ENCODE results near the gene RAB26.

Gene RAB26

DNA sequence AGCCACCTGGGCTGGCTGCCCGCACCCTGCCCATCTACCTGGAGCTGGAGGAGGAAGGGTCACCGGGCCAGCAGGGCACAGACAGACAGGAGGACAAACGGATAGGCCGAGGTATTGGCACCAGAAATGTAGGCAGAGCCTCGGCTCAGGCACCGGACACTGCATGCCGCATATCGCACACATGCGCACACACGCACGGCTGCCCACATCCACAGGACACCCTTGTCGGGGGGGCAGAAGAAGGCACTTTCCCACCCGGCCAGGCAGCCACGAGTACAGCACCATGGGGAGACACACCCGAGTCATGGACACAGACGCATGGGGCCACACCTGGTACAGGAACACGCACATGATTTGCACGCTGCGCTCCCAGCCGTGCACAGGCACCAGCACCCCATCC lies 33.5 kb downstream of the RAB26 start:
- no peak for DNase-seq

DNA sequence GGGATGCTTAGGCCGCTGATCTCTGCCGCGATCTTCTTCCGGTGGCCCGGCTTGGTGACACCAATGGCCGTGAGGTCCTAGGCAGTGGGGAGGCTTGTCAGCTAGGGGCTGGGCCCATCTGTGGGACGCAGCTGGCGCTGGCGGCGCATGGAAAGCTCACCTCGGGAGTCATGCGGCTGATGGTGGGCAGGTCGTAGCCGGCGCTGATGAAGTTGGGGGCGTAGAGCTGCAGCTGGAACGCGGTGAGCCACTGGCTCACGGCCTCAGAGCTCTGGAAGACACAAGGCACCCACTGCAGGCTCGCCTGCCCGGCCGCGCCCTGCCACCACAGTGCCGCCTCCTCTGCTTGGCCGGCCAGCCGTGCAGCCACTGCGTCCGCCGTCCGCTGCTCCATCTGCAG lies 35.2 kb downstream of the RAB26 start:
- DNase-seq, result no peak

DNA sequence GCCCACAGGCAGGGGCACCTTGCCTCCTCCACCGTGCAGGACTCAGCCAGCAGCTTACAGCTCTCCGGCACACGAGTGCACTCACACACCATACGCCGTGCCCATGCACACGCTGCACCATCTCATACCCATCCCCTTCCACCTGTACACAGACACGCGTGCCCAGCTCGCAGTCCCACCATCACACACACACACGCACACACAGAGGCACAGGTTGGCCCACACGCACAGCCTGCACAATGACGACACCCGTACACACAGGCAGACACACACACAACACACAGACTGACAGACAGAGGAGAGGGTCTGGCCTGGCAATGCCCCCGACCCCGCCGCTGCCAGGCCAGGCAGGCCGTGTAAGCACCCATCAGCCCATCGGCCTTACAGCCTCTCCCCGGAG lies 35.9 kb downstream of the RAB26 start:
- DNase-seq, result no peak

DNA sequence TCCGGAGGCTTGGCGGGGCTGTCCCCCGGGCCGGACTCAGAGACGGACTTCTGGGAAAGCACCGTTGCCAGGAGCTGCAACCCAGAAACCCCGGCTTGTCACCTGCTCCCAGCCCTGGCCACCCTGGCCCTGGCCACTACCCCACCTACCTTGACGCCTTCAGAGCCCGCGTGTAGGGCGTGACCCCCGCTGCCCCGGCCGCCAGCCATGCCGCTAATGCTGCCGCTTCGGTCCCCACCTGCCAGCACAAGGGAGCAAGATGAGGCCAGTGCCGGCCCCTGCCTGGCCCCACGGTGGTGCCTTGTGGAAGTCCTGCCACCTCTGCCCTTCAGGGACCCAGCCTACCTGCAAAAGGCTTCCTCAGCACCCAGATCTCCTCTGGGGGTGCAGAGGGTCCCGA lies 36.5 kb downstream of the RAB26 start:
- no peak for DNase-seq

DNA sequence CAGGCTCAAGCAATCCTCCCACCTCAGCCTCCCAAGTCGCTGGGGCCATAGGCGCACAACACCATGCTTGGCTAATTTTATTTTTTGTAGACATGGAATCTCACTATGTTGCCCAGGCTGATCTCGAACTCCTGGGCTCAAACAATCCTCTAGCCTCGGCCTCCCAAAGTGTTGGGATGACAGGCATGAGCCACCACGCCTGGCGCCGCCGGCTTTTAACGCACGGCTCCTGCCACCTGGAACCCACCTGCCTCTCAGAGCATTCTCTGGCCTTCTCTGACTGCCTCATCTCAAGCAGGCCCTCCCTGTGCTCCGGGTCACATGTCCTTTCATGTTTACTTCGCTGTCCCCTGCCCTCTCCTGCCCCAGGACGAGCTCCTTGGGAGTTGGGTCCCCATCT lies 37.6 kb downstream of the RAB26 start:
- DNase-seq, result no peak

DNA sequence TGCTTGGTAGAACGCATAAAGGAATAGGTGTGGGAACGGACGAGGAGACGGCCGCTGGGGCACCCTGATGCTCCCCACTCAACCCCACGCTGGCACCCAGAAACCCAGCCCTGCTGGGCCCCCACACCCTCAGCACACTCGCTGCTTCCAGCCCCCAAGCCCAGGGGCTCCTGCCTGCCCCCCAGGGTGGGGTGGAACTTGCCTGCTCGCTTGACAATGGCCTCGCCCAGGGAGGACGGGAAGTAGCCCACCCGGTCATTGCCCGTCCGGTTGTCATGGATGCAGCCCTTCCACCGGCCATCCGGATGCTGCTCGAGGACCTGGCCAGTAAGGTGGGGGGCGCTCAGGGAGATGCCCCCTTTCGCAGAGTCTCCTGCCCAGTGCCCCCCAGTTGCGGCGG lies 38.1 kb downstream of the RAB26 start:
- DNase-seq, result no peak

DNA sequence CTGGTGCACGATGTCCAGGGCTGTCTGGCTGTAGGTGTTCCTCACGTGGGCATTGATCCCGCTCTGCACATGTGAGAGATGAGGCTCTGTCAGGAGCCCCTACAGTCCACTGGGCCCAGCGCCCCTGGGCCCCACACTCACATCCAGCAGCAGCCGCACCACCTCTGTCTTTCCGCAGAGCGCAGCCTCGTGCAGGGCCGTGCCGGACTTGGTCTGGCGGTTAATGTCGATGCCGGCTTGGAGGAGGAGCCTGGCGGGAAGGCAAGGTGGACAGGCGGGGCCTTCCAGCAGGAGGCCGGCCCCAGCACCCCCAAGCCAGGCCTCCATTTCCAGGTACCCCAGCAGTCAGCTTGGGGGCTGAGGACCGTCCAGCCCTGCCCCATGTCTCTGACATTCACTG lies 38.8 kb downstream of the RAB26 start:
- no peak for DNase-seq

DNA sequence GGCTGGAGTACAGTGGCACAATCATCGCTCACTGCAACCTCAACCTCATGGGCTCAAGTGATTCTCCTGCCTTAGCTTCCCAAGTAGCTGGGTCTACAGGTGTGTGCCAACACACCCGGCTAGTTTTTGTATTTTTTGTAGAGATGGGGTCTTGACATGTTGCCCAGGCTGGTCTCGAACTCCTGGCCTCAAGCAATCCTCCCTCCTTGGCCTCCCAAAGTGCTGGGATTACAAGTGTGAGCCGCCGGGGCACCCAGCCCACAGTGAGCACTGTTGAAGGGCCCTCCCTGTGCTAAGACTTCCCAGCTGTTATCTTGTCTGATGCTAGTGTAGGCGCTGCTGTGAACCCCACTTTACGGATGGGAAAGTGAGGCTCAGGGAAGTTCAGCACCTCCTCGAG lies 40.0 kb downstream of the RAB26 start:
- DNase-seq, result no peak

DNA sequence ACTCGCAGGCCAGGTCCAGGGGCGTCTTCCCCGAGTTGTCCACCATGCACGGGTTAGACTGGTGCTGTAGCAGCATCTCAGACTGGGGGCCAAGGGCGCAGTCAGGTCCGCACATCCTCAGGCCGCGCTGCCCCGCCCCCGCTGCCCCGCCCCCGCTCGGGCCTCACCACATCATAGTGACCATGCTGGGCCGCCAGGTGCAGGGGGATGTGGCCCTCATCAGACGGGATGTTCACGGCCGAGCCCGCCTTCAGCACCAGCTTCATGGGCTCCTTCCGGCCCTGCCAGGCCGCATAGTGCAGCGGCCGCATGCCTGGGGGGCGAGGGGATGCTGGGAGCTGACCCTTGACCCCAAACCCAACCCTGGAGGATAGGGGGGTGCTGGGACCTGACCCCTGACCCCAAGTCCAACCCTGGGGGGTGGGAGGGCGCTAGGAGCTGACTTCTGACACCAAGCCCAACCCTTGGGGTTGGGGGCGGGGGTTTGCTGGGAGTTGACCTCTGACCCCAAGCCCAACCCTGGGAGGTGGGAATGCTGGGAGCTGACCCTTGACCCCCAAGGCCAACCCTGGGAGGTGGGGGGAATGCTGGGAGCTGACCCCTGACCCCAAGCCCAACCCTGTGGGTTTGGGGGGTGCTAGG lies 40.9 kb downstream of the RAB26 start:
- DNase-seq, result no peak

DNA sequence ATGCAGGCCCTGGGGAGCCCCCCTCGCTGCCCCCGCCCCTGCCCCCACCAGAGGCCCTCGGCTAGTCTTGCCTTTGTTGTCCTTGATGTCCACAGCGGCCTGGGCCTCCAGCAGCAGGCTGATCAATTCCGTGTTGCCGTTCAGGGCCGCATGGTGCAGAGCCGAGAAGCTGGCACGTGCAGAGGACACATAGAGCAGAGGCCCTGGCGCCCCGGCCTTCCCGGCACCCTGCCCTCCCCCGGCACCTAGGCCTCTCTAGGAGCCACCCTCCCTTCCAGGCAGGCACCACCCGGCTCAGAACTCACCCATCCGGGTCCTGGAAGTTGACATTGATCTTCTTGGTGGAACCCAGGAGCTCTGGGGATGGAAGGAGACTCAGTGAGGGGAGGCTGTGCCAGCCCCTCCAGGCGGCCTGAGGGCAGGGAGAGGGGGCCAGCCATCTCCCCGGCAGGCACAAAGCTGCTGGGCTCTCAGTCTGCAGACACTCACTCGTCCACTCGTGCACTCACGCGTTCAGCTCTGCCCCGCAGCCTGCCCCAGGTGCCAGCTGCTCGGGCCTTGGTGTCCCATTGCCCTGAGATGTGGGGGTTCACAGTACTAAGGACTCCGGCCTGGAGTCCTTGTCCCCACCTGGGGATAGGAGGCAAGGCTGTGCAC lies 41.7 kb downstream of the RAB26 start:
- no peak for DNase-seq

DNA sequence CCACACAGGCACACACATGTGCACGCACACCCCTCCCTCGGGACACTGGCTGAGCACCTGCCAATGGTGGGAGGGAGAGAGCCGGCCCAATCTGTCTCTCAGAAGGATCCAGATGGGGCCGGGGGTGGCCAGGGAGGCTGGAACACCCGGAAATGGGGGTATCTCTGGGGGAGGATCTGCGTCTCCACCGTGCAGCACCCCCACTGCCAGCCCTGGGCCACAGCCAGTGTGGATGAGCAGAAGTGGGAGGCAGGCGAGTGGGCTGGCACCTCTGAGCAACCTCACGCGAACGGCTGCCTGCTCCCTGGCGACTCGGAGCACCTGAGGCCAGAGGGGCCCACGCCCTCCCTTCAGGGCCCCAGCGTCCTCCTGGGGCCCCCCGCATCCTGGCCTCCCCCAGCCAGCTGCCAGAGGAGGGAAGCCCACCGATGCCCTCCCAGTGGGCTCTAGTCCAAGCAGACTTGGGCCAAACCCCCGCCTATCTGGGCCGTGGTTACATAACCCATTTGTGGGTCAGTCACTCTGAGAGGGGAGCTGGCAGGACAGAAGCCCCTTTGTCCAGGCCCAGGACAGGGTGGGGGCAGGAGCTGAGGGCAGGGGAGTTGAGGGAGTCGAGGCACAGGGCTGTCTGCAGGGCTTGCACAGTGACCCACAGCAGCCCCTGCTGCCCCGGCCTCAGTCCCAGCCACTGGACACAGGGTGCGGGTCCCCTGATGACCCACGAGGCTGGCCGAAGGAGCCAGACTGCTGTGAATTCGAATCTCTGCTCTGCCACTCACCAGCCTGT lies 42.4 kb downstream of the RAB26 start:
- DNase-seq, result no peak

DNA sequence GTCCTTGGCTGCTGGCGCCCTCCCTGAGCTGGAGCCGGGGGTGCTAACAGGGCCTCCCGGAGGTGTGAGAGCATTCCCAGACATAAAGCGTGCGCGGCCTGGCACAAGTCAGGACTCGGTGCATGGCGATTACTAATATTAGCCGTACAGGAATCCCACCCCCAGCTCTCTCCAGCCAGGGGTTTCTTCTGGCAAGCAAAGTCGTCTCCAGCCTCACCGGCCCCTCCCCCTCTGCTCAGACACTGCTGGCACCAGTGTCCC lies 43.0 kb downstream of the RAB26 start:
- DNase-seq, result no peak

DNA sequence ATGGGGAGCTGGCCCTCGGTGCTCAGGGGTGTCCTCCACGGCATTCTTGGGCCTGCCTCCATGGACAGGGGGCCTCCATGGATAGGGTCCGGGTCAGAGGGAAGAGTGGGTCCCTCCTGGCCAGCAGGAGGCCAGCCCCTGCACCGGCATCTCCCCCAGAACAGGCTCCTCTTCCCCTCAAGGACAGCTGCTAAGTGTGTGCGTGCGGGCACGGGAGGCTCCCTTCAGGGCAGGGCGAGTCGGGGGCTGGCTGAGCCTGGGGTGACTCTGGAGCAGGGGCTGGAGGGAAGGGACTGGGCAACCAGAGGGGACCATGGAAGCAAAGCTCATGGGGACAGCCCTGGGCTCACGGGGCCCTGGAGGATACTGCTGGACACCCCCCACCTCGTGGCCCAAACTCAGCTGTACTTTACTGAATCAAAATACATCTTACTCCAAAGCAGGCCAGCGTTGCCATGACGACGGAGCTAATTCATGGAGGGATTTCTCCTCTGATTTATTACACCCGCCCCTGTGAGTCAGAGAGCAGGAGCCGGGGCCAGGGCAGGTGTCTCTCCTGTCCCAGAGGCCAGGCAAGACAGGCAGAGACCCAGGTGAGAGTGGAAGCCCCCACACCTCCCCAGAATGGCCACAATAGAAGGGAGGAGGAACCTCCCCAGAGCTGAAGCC lies 45.9 kb downstream of the RAB26 start:
- DNase-seq, result no peak

DNA sequence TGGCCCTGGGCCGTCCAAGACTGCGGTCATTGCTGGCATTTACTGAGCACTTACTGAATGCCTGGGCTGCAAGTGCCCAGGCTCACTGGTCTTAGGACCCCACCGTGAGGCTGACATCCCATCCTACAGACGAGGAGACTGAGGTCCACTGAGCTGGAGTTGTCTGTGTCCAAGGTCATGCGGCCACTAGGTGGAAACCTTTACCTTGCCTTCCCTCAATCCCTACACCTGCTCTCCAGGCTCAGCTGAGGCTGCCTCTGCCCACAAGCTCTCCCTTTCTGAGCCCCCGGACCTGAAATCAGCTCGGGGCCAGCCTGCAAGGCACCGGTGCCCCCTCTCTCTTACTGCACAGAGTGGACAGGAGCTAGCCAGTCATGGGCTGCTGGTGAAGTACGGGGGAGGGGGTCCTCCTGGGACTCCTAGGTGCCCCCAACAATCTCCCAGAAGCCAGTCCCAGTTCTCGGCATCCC lies 46.5 kb downstream of the RAB26 start:
- DNase-seq, result peak; percentile 42 to 46

DNA sequence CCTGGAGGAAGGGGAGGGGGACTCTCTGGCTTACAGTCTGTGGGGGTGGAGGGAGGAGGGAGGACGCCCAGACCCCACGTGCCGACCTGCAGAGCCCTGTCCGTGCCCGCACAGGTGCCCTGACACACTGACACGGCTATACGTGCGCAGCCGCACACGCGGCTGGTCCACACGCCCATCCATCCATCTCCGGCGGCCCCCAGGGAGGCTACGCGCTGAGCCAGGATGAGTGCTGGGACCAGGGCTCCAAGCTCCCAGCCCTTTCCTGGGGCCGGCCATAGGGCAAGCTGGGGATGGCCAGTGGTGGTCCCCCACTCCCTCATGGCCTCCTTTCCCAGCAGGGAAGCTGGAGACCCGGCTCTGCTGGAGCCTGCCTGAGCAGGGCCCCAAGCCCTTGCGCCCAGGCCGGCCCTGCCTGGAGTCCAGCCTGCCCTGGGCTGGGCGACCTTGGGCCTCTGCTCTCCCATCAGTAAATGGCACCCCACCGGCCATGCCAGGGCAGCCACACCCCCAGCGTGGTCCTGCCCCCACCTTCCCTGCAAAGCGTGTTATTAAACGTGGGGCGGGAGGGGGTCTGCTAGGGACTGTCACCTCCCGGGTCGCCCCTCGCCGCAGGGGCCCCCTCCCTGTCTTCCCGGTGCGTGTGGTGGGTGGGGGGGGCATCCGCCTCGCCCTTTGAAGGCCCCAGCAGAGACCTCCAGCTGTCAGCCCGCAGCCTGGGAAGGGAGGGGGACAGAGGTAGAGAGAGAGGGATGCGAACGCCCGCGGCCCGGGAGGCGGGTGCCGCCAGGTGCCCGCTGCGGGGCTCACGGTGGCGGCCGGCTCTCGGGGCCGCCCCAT lies 47.1 kb downstream of the RAB26 start:
- no peak for DNase-seq

DNA sequence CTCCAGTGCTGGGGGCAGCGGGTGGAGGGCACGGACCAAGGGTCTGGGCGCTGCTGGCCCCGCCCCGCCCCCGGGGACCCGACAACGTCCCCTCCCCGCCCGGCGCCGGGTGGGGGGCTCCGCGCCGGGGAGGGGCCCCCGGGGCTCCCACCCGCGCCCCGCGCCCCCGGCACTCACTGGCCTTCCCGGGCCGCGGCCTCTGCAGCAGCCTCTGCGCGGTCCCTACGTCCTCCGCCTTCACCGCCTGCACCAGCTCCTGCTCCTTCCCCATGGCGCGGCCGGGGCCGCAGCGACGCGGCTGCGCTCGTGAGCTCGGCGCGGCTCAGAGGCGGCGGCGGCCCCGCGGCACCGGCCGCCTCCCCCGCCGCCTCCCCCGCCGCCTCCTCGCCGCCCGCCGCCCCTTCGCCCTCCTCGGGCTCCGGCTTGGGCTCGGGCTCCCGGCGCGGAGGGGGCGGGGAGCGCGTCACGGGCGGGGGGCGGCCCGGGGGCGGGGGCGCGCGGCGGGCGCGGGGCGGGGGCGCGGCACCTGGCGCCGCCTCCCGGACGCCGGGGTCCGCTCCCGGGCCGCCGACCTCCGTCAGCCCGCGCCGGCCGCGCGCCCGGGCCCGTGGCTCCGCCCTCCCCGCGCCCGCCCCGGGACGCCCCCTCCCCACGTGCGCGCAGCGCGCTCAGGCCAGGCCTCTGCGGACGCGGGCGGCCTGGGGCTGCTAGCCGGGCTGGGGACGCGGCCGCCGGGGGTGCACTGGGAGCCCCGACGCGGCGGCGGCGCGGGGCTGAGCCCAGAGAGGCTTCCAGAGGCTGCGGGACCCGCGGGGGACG lies 47.9 kb downstream of the RAB26 start, which contains the start of gene CASKIN1:
Gene CASKIN1 (minus strand): TSS at position 444 of the 819 bp plus-strand sequence. CDS start 173 bp downstream, at position 271.
- no peak for DNase-seq

DNA sequence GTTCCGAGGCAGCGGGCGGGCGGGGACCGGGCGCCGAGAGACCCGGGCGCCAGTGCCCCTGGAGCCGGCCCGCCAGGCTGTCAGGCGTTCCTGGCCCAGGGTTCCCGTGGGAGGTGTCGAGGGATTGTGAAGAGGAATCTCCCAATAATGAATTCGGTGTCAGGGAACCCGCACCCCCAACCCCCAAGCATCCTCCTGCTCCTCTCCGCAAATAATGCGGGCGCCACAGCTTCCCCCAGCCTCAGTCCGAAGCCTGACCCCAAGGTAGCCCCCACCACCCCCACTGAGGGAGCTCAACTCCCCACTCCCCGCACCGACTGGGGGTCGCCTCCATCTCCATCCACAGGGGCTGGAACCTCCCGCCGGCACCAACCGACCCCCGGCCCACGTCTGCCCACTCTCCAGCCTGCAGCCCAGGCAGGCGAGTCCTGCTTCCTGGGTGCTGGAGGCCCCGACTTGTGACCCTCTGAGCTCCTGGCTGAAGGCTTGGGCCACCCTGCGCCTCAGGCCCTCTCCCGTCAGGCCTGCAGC lies 48.6 kb downstream of the RAB26 start:
- DNase-seq, result no peak

DNA sequence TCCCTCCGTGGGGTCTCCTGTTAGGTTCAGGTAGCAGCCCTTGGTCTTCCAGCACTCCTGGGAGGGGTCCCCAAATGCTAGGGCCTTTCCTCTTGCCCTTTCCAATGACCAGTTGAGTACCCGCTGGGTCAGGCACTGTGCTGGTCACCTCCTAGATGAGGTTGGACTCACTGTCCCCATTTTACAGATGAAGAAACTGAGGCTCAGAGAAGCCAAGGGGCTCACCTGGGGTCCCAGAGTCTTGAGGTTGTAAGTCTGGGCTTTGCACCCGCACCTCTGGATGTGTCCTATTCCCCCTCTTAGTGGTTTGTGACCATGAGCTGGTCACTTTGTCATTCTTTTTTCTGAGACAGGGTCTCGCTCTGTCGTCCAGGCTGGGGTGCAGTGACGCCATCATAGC lies 49.3 kb downstream of the RAB26 start:
- no peak for DNase-seq

DNA sequence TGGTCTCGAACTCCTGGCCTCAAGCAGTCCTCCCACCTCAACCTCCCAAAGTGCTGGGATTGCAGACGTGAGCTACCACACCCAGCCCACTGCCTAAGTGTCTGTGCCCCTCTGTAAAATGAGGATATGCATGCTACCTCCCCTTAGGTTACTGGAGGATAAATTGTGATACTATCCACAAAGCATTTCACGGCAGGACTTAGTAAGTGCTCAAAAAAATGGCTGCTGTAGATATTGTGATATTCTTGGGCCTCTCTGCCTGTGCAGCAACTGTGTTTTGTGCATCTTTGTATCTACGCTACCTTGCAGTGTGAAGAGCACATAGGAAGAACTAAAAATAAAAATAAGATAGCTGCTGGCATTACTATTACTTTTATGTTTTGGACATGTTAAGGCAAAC lies 49.9 kb downstream of the RAB26 start:
- no peak for DNase-seq

DNA sequence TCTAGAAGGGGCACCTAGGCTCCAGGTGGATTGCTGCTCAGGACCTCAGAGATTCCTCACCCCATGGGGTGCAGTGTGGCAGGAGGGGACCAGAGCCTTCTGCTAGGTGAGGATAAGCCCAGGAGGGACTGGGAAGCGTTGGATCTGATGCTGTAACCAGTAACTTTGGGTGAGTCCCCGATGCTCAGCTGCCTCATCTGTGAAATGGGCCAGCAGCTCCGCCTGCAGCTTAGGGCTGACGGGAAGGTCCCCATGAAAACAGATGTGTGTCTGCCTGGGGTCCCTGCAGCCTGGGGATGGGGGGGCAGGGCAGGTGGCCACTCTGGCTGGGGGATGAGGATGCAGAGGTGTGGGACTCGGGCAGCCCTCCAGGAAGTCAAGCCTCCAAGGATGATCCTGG lies 50.7 kb downstream of the RAB26 start:
- DNase-seq, result no peak

DNA sequence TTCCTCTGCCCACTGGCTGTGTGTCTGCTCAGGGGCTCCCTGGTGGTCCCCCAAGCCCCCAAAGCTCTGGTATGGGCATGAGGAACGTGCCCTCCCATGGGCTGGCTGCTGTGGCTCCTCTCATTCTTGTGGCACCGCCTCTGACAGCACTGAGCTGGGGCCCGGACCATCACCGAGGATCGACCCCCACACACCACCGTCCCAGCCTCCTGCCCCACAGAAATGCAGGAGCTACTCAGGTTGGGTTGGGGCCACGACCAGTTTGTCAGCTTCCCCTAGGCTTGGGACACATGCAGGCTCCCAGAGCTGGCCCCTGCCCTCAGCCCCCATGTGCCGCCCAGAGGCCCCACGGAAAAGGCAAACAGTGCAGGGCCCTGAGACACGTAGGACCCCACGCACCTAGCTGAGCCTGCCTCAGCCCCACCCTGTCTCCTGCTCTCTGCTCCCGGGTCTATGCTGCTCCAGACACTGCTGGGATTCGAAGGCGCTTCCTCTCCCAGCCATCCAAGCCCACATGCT lies 51.3 kb downstream of the RAB26 start:
- DNase-seq, result no peak
